Esophagus squamous epithelium (tissue), 4 donors: ENCODE results near the gene RARB.

Experiments used
- POLR2A ChIP-seq, 4 donors: fragments of 450-650 bp; IDR thresholded peaks; one replicate each; pipeline ENCODE4 v1.6.1; 2017; ENCODE audit warnings: antibody characterized with exemption in 4 of 4, mild to moderate bottlenecking in 4 of 4, moderate library complexity in 3 of 4
- TF ChIP-seq, protein P1 (sequence below), 6 experiments: fragments of 450-650 bp in 4 of 6; fragments of 200-600 bp in 2 of 6; sonication (generic) in 2 of 6; IDR thresholded peaks; one replicate each; pipeline ENCODE4 v1.5.1; 2016 to 2019; ENCODE audit warnings: antibody characterized with exemption in 6 of 6, mild to moderate bottlenecking in 4 of 6, moderate library complexity in 4 of 6

DNA sequence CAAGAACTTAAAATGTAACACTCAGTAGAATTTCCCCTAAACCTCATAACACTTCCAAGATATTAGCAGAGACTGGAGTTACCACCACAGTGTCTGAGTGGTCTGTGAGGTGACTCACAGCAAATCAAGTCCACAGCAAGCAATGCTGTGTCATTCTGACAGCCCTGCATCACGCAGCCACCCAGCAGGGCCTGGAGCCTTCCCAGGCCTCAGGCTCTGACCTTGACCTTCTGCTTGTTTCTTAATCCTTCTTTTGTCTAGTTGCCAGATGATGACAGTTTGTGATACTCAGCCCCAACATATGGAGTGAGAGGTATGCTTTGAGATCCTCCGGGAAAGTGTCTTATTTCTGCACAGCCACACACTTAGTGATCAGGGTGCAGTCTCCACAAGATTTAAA lies 154.2 kb downstream of the RARB start:
- no peak for TF ChIP-seq POLR2A (IDR thresholded peaks at IDR 0.05)
- TF ChIP-seq, protein P1, sequence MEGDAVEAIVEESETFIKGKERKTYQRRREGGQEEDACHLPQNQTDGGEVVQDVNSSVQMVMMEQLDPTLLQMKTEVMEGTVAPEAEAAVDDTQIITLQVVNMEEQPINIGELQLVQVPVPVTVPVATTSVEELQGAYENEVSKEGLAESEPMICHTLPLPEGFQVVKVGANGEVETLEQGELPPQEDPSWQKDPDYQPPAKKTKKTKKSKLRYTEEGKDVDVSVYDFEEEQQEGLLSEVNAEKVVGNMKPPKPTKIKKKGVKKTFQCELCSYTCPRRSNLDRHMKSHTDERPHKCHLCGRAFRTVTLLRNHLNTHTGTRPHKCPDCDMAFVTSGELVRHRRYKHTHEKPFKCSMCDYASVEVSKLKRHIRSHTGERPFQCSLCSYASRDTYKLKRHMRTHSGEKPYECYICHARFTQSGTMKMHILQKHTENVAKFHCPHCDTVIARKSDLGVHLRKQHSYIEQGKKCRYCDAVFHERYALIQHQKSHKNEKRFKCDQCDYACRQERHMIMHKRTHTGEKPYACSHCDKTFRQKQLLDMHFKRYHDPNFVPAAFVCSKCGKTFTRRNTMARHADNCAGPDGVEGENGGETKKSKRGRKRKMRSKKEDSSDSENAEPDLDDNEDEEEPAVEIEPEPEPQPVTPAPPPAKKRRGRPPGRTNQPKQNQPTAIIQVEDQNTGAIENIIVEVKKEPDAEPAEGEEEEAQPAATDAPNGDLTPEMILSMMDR (IDR thresholded peaks at IDR 0.05) = no peak
